HG02759 (cell line): ENCODE results near the gene FBXL4.
A peak's percentile ranks its signal among the peaks of the same experiment; 100 is the strongest.
"Not testable (repeated sequence)": the region's sequence is repeated elsewhere in the genome, so short reads cannot be mapped to it uniquely, and the experiment has no call there.

Source experiments
- ATAC-seq: cut with Tn5 transposase; IDR thresholded peaks from one replicate; pipeline ENCODE4 v1.9.1; 2021; ENCODE audit warnings: mild to moderate bottlenecking, moderate library complexity; ENCODE audit not compliant: unreplicated experiment

FBXL4 gene

GRCh38 chr6:98946266-98946878, 1.4 kb downstream of the FBXL4 start:
- no peak for ATAC-seq

DNA sequence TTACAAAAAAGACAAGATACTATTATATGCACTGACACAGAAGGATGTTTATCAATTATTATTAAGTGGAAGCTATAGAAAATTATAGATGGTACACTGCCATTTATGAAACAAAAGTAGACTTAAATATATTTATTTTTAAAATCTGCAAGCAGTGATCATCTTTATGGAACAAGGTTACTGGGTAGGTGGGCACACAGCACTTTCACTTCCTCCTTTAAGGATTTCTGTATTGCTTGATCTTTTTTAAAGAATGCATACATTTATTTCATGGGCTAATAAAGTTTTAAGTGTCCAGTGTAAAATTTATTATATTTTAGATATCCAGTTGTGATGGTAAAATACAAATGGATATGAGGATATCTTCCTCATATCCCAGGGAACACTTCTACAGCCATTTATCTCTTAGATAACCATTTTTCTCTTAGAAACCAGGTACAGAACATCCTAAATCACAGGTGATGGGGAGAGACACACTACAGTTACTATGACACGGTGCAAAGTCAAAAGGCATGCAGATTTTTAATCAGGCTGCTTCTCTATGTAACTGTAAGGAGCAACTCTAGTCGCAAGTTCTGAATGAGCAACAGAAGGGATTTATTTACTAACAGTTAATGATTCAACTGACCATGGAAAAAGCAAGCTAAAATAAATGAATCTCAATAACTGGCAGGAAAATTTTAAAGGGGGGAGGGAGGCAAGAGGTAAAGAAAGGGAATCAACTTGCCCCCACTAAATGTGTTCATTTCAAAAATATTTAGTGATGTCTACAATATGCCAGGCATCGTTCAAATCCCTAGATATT, 2.2 kb downstream of the FBXL4 start:
- ATAC-seq: no peak

- no peak for ATAC-seq
Measured at GRCh38 chr6:98944598-98945081, 3.1 kb downstream of the FBXL4 start.

DNA sequence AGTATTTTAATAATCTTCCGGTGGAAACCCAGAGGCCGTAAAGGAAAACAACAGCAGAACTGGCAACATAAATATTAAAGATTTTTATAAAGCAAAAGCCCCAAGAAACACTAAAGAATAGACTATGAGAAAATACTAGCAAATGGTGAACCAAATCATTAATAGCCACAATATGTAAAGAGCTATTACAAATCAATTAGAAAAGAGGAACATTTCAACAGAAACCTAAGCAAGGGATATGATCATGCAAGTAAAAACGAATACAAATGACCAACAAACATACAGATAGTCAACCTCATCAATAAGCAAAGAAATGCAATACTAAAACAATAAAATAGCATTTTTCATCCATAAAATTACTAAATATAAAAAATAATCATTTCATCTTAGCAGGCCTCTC, 3.6 kb downstream of the FBXL4 start:
- no peak for ATAC-seq

DNA sequence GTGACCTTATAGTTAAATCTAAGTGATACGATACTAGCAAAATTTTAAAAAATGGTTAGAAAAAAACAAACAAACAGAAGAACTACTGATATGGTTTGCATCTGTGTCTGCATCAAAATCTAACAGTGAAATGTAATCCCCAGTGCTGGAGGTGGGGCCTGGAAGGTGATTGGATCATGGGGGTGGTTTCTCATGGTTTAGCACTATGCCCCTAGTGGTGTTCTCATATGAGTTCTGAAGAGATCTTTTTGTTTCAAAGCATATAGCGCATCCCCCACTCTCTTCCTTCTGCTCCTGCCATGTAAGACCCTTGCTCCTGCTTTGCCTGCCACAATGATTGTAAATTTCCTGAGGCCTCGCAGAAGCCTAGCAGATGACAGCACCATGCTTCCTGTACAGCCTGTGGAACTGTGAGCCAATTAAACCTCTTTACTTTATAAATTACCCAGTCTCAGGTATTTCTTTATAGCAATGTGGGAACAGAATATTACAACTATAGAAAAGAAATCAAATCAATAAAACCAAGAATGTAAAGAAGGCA, 5.4 kb downstream of the FBXL4 start:
- ATAC-seq: no peak

- no peak for ATAC-seq
Measured at GRCh38 chr6:98941319-98941718, 6.4 kb downstream of the FBXL4 start.

GRCh38 chr6:98937351-98937750, 10.4 kb downstream of the FBXL4 start:
- no peak for ATAC-seq

DNA sequence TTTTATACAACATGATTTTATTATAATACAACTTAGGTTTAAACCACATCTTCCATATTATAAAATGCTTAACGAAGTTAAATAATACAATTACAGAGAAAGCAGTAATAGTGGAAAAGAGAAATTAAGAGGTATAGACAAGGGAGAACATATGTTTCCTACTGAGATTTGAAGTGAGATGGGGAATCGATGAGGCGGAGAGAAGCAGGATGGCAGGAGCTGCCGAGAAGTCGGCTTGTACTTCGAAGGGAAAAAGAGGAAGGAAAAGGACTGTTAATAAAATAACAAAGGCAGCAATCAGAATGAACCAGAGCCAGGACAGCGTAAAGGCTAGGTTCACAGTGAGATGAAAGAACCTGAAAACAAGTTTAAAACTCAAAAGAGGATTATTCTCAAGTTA, 15.4 kb downstream of the FBXL4 start:
- ATAC-seq: no peak

DNA sequence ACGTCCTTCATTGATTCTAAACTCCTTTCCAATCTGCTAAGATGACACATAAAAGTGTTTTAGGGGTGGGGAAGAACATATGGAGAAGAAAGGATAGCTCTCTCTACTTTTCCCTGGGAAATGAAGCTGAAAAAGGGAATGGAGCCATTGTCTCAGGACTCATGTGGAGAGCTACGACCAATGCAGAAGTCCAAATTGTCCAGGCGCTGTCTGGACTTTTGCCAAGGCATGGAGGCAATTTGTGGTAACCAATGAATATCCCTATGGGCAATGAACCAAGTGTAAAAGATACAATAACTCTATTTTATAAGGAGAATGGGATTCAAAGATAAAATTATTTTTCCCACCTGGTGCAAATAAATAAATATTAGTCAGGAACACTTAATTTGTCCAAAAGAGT, 16.1 kb downstream of the FBXL4 start:
- ATAC-seq: no peak

- ATAC-seq: peak; percentile 51
Measured at GRCh38 chr6:98929498-98930060, 18.2 kb downstream of the FBXL4 start.

DNA sequence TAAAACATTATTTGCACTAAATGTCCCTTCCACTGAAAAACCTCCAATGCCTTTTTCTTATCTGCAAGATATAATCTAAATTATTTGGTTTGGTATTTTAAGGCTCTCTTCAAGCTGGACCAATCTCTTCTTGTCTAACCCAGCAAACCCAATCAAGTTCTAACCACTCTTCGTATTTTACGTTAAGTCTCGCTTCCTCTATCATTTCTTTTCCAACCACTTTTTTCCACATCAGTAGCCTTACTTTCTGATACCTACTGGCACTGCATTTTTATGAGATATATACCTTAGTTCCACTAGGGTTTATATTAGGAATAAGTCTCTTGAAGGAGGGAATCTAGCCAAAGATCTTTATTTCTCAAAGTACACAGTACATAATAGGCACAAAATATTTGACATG, 19.1 kb downstream of the FBXL4 start:
- no peak for ATAC-seq

GRCh38 chr6:98927534-98927933, 20.2 kb downstream of the FBXL4 start:
- no peak for ATAC-seq

- no peak for ATAC-seq
Measured at GRCh38 chr6:98925831-98926230, 21.9 kb downstream of the FBXL4 start.

- ATAC-seq: no peak
Measured at GRCh38 chr6:98924647-98925046, 23.1 kb downstream of the FBXL4 start.

DNA sequence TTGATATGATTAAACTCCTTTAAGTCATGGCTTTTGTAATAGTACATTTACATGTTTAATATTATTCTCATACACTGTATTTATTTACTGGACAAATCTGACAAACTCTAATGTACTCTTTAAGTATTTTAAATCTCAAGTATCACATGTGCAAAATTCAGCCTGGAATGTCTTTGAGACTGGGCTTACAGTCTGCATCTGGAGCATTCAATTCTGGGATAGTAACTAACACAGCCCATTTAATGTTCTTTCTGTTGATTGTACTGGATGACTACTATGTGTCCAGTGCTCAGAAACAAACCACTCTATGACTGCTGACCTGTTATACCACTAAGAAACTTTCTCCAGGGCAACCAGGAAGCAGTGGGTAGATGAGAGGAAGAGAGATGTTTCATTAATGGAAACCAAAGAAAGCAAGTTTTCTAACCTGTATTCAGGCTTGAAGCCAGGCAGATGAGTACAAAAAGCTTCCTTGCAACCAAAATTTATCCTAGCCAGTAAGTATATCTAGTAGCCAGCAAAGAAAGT, 26.8 kb downstream of the FBXL4 start:
- ATAC-seq: peak; percentile 87

DNA sequence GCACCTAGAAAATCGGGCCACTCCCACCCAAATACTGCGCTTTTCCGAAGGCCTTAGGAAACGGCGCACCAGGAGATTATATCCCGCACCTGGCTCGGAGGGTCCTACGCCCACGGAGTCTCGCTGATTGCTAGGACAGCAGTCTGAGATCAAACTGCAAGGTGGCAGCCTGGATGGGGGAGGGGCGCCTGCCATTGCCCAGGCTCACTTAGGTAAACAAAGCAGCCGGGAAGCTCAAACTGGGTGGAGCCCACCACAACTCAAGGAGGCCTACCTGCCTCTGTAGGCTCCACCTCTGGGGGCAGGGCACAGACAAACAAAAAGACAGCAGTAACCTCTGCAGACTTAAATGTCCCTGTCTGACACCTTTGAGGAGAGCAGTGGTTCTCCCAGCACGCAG, 36.8 kb downstream of the FBXL4 start:
- ATAC-seq: not testable (repeated sequence)

DNA sequence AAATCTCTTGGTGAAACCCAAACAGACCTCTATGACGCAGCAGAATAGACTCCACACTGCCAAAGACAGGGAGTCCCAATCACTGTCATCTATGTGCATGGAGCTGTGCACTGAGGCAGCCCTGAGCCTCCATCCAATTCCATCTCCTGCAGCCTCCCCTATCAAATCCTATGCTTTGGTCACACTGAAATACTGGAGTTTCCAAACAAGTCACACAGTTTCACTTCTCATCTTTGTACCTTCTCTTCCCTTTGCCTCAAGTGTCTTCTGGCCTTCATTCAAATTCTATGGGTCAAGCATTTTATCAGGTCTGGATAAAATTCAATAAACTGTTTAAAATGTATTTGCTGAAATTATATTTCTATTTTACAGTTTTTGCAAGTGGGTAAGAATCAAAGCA, 38.5 kb downstream of the FBXL4 start:
- ATAC-seq: no peak

GRCh38 chr6:98906342-98906741, 41.4 kb downstream of the FBXL4 start:
- not testable (repeated sequence) for ATAC-seq

GRCh38 chr6:98905759-98906158, 42.0 kb downstream of the FBXL4 start:
- no peak for ATAC-seq

GRCh38 chr6:98904096-98904495, 43.6 kb downstream of the FBXL4 start:
- no peak for ATAC-seq

DNA sequence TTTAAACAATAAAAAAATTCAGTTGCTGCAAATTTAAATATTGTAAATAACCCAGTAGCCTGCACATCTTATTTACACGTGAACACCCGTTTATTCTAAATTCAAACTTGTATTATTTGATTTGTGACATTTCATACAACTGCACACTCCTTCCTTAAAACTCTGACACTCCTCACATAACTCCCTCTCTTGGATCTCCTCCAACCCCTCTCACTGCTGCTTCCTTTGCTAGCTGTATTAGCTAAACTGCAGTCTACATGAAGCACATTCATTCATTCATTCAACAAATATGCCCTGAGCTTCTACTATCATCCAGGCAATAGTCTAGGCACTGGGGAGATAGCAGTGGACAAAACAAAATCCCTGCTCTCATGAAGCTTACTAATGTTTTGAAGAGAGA, 47.0 kb downstream of the FBXL4 start:
- no peak for ATAC-seq

- no peak for ATAC-seq
Measured at GRCh38 chr6:98894810-98895209, 52.9 kb downstream of the FBXL4 start.
